Measurements from ENCODE around the gene PTX4.
"Not testable (repeated sequence)": the region's sequence is repeated elsewhere in the genome, so short reads cannot be mapped to it uniquely, and the experiment has no call there.

The PTX4 gene

GRCh38 chr16:1481906-1482835, 6.6 kb downstream of the PTX4 start:
- no peak for DNase-seq (ENCODE audit: low read depth)

GRCh38 chr16:1478937-1479336, 9.8 kb downstream of the PTX4 start:
- DNase-seq (ENCODE audit: low read depth) = not testable (repeated sequence)

GRCh38 chr16:1477033-1477432, 11.7 kb downstream of the PTX4 start:
- no peak for DNase-seq (ENCODE audit: low read depth)

GRCh38 chr16:1475552-1476114, 13.1 kb downstream of the PTX4 start:
- no peak for DNase-seq (ENCODE audit: low read depth)

- DNase-seq (ENCODE audit: low read depth) = peak; percentile 80
These were observed 13.8 kb downstream of the PTX4 start, which contains the start of gene CLCN7 for GRCh38 chr16:1474796-1475551. TSS of gene CLCN7 (minus strand) at chr16:1475028. CDS start at chr16:1474974, 54 bp downstream.

- no peak for DNase-seq (ENCODE audit: low read depth)
These were observed 14.5 kb downstream of the PTX4 start for GRCh38 chr16:1474082-1474795.

- DNase-seq (ENCODE audit: low read depth) = no peak
These were observed 15.8 kb downstream of the PTX4 start for GRCh38 chr16:1472974-1473373.

GRCh38 chr16:1471569-1472194, 17.1 kb downstream of the PTX4 start:
- DNase-seq (ENCODE audit: low read depth) = no peak

GRCh38 chr16:1470481-1471251, 18.1 kb downstream of the PTX4 start:
- no peak for DNase-seq (ENCODE audit: low read depth)

GRCh38 chr16:1469693-1470201, 19.0 kb downstream of the PTX4 start:
- no peak for DNase-seq (ENCODE audit: low read depth)

- not testable (repeated sequence) for DNase-seq (ENCODE audit: low read depth)
These were observed 19.6 kb downstream of the PTX4 start for GRCh38 chr16:1469141-1469540.

GRCh38 chr16:1468426-1468810, 20.3 kb downstream of the PTX4 start:
- no peak for DNase-seq (ENCODE audit: low read depth)

GRCh38 chr16:1466968-1467521, 21.7 kb downstream of the PTX4 start:
- no peak for DNase-seq (ENCODE audit: low read depth)

- no peak for DNase-seq (ENCODE audit: low read depth)
These were observed 22.7 kb downstream of the PTX4 start for GRCh38 chr16:1466054-1466453.

GRCh38 chr16:1465567-1465915, 23.2 kb downstream of the PTX4 start:
- no peak for DNase-seq (ENCODE audit: low read depth)

- DNase-seq (ENCODE audit: low read depth) = no peak
These were observed 23.7 kb downstream of the PTX4 start for GRCh38 chr16:1464894-1465566.

GRCh38 chr16:1464196-1464893, 24.4 kb downstream of the PTX4 start:
- no peak for DNase-seq (ENCODE audit: low read depth)

GRCh38 chr16:1461146-1461545, 27.6 kb downstream of the PTX4 start:
- no peak for DNase-seq (ENCODE audit: low read depth)

- DNase-seq (ENCODE audit: low read depth) = no peak
These were observed 28.1 kb downstream of the PTX4 start for GRCh38 chr16:1460602-1461138.

Data from stimulated activated CD8-positive, alpha-beta memory T cell treated with anti-CD3 and anti-CD28 coated beads, Interleukin-12 subunit alpha, Interleukin-12 subunit beta, amount 100 ng/mL, for 4 hours (primary cell).